Lower lobe of right lung (tissue), 2 donors: ENCODE measurements around the gene TRIM29. TPM values are rescaled to one million over a fixed set of nuclear protein-coding genes. Genes with fewer than 3 reads are reported as not detected.

Experiments used
- ATAC-seq, 2 donors: fragments of 200-7000 bp; cut with Tn5 transposase; one replicate each; pipeline ENCODE4 v1.9.1; 2020 to 2022; ENCODE audit warnings: mild to moderate bottlenecking in 2 of 2, moderate library complexity in 2 of 2
- DNase-seq: peaks from one replicate; pipeline ENCODE4 v3.0.0-alpha.2; 2020
- H3K27ac ChIP-seq: fragments of 200-600 bp; one replicate; pipeline ENCODE4 v1.8.0; 2022
- H3K27me3 ChIP-seq: fragments of 200-600 bp; one replicate; pipeline ENCODE4 v1.8.0; 2022; ENCODE audit warnings: low read depth
- H3K36me3 ChIP-seq: fragments of 200-600 bp; one replicate; pipeline ENCODE4 v1.8.0; 2022; ENCODE audit warnings: mild to moderate bottlenecking
- H3K4me1 ChIP-seq: fragments of 200-600 bp; one replicate; pipeline ENCODE4 v1.8.0; 2022
- H3K4me3 ChIP-seq: fragments of 200-600 bp; one replicate; pipeline ENCODE4 v1.8.0; 2022; ENCODE audit warnings: mild to moderate bottlenecking
- H3K9me3 ChIP-seq: fragments of 200-600 bp; one replicate; pipeline ENCODE4 v1.8.0; 2022
- intact Hi-C: fragments of 100-400 bp; cut with DNase I; formaldehyde crosslinking; loops from one replicate; pipeline ENCODE4 v1.11.0; 2022
- total RNA-seq: library from RNA; stranded (reverse); fragmentation: NEBNext Ultra II Directional; extraction: Animal tissue kit (Norgen Biotek cat#: 25700); gene quantifications from one replicate; pipeline ENCODE4 v1.2.1, GENCODE V29; 2021
- TF ChIP-seq, protein P1 (sequence below): fragments of 200-600 bp; IDR thresholded peaks from one replicate; pipeline ENCODE4 v1.8.0; 2022; ENCODE audit warnings: antibody characterized with exemption, mild to moderate bottlenecking
- donor health status: DM: no; HTN: yes; CAD: no; lungs with severe emphysema.

TRIM29 gene
- total RNA-seq, 1 donor from 2014 or later, result 8.3 TPM

- no peaks in the 10 kb centered on the region for H3K27me3 ChIP-seq
- ATAC-seq (no peak), DNase-seq (no peak)
- intact Hi-C loops, result no loop called here
- TF ChIP-seq, protein P1, sequence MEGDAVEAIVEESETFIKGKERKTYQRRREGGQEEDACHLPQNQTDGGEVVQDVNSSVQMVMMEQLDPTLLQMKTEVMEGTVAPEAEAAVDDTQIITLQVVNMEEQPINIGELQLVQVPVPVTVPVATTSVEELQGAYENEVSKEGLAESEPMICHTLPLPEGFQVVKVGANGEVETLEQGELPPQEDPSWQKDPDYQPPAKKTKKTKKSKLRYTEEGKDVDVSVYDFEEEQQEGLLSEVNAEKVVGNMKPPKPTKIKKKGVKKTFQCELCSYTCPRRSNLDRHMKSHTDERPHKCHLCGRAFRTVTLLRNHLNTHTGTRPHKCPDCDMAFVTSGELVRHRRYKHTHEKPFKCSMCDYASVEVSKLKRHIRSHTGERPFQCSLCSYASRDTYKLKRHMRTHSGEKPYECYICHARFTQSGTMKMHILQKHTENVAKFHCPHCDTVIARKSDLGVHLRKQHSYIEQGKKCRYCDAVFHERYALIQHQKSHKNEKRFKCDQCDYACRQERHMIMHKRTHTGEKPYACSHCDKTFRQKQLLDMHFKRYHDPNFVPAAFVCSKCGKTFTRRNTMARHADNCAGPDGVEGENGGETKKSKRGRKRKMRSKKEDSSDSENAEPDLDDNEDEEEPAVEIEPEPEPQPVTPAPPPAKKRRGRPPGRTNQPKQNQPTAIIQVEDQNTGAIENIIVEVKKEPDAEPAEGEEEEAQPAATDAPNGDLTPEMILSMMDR, result no peak
- H3K4me1 ChIP-seq, result no peaks in the 10 kb centered on the region
- no peaks in the 10 kb centered on the region for H3K36me3 ChIP-seq
- no peak overlapping the region for H3K4me3 ChIP-seq
- no peak overlapping the region for H3K27ac ChIP-seq
- H3K9me3 ChIP-seq, result no peaks in the 10 kb centered on the region
Measured at GRCh38 chr11:120117991-120118390, 19.9 kb downstream of the TRIM29 start.

- Histone ChIP-seq H3K4me3 (no peak overlapping the region), H3K27me3 (no peaks in the 10 kb centered on the region), H3K9me3 (no peaks in the 10 kb centered on the region), H3K4me1 (no peaks in the 10 kb centered on the region), H3K27ac (no peak overlapping the region), H3K36me3 (no peaks in the 10 kb centered on the region)
- ATAC-seq, result no peak
- TF ChIP-seq, protein P1, result no peak
- no peak for DNase-seq
- intact Hi-C loops, result no loop called here
Measured at GRCh38 chr11:120116966-120117365, 20.9 kb downstream of the TRIM29 start.

DNA sequence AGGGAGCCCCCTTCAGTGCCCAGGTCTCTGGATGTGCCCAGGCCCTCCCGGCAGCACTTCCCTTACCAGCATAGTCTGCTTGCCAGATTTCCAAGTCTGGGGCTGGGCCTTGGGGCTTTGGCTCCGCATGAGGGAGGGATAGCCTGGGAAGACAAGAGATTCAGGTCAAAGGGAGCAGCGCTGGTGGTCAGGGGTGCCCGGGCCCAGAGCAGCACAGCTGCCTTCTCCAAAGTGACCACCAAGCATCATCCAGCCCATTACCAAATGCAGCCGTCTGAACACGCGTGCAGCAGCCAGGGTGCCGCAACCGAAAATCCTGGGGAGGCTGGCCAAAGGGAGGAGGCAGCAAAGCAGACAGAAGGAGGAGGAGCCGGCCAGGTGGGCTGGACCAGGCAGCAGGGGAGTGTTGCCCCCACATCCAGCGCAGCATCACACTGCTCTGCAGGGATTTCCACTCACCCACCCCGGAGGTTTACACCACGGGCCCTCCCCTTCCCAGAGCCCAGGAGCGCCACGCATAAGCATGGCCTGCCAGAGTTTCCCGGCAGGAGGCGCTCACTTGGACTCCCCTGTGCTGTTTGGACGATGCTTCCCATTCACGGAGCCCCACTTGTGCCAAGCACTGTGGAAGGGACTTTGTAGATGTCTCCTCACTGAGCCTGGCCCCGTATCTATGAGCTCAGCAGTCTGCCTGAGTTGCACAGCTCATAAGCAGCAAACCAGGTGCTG is 22.5 kb downstream of the TRIM29 start:
- Histone ChIP-seq H3K9me3 (no peaks in the 10 kb centered on the region), H3K4me1 (no peaks in the 10 kb centered on the region), H3K27me3 (no peaks in the 10 kb centered on the region), H3K36me3 (no peaks in the 10 kb centered on the region), H3K4me3 (no peak overlapping the region), H3K27ac (no peak overlapping the region)
- intact Hi-C loops, result no loop called here
- no peak for ATAC-seq
- TF ChIP-seq, protein P1, result no peak
- DNase-seq, result no peak

GRCh38 chr11:120112174-120112796 is 25.6 kb downstream of the TRIM29 start:
- intact Hi-C loops, result no loop called here

GRCh38 chr11:120109531-120109930 is 28.4 kb downstream of the TRIM29 start:
- intact Hi-C loops, result no loop called here
- H3K27me3 ChIP-seq, result peaks cover 12% of the 10 kb centered on the region
- H3K4me1 ChIP-seq, result no peaks in the 10 kb centered on the region
- no peak overlapping the region for H3K27ac ChIP-seq
- TF ChIP-seq, protein P1, result no peak
- ATAC-seq (no peak), DNase-seq (no peak)
- no peaks in the 10 kb centered on the region for H3K36me3 ChIP-seq
- no peaks in the 10 kb centered on the region for H3K9me3 ChIP-seq
- H3K4me3 ChIP-seq, result no peak overlapping the region

More at GRCh38 chr11:120112174-120112796, 25.6 kb downstream of the TRIM29 start:
- DNase-seq, result no peak
- peaks cover 10% of the 10 kb centered on the region for H3K27me3 ChIP-seq
- H3K4me3 ChIP-seq, result no peak overlapping the region
- no peak overlapping the region for H3K27ac ChIP-seq
- no peaks in the 10 kb centered on the region for H3K36me3 ChIP-seq
- H3K4me1 ChIP-seq, result no peaks in the 10 kb centered on the region
- TF ChIP-seq, protein P1, result no peak
- no peak for ATAC-seq
- H3K9me3 ChIP-seq, result no peaks in the 10 kb centered on the region
